HG03045 (cell line): Measurements from ENCODE around the gene ADH5.
"Not testable (repeated sequence)": the region's sequence is repeated elsewhere in the genome, so short reads cannot be mapped to it uniquely, and the experiment has no call there.

Experiments
- ATAC-seq: cut with Tn5 transposase; IDR thresholded peaks from one replicate; pipeline ENCODE4 v1.9.1; 2021; ENCODE audit warnings: mild to moderate bottlenecking, moderate library complexity; ENCODE audit not compliant: unreplicated experiment

ADH5 gene

GRCh38 chr4:99088481-99089365 lies at the start of gene ADH5:
Gene ADH5, minus strand, starts transcription at chr4:99088788. Its CDS starts 88 bp downstream, at chr4:99088700.
- peak; percentile 92 for ATAC-seq

DNA sequence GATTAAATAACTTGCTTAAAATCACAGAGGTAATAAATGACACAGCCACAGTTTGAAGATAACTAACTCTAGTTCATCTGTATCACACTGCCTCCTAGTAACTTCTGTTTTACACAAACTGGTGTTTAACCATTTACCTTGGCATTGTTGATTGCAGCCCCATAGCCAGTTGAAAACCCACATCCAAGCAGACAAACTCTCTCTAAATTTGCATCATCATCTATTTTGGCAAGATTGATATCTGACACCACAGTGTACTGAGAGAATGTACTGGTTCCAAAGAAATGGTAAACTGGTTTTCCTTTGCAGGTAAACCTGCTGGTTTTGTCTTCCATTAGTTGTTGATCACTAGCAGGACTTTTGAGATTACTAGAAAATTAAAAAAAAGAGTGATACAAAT lies 47.7 kb upstream of the ADH5 start:
- ATAC-seq = no peak

GRCh38 chr4:99135541-99136162 lies 47.1 kb upstream of the ADH5 start:
- ATAC-seq = no peak

- ATAC-seq = no peak
Observed at GRCh38 chr4:99134586-99134985, 46.0 kb upstream of the ADH5 start.

- ATAC-seq = no peak
Observed at GRCh38 chr4:99131378-99131777, 42.8 kb upstream of the ADH5 start.

- no peak for ATAC-seq
Observed at GRCh38 chr4:99126376-99126775, 37.8 kb upstream of the ADH5 start.

DNA sequence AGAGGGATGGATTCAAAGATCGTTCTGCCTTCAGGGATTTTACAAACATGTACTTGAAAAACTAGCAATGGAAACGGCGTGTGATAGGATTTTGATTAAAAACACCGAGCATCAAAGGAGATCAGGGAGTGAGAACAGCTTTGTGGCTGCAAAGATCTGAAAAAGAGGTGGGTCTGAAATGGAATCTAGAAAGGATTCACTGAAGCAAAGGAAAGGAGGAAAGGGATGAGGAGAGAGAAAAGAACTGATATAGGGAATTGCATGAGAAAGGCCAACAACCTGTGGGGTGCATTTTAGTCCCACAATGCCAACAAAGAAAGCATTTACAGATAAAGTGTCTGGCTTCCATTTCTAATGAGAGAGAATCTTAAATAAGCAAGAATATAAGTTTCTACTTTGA lies 32.4 kb upstream of the ADH5 start:
- no peak for ATAC-seq

- no peak for ATAC-seq
Observed at GRCh38 chr4:99120501-99120900, 31.9 kb upstream of the ADH5 start.

- ATAC-seq = no peak
Observed at GRCh38 chr4:99117876-99118693, 29.5 kb upstream of the ADH5 start.

DNA sequence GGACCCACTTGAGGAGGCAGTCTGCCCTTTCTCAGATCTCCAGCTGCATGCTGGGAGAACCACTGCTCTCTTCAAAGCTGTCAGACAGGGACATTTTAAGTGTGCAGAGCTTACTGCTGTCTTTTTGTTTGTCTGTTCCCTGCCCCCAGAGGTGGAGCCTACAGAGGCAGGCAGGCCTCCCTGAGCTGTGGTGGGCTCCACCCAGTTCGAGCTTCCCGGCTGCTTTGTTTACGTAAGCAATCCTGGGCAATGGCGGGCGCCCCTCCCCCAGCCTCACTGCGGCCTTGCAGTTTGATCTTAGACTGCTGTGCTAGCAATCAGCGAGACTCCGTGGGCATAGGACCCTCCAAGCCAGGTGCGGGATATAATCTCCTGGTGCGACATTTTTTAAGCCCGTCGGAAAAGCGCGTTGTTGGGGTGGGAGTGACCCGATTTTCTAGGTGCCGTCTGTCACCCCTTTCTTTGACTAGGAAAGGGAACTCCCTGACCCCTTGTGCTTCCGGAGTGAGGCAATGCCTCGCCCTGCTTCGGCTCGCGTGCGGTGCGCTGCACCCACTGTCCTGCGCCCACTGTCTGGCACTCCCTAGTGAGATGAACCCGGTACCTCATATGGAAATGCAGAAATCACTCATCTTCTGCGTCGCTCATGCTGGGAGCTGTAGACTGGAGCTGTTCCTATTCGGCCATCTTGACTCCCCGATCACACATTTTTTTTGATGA lies 28.7 kb upstream of the ADH5 start:
- not testable (repeated sequence) for ATAC-seq

DNA sequence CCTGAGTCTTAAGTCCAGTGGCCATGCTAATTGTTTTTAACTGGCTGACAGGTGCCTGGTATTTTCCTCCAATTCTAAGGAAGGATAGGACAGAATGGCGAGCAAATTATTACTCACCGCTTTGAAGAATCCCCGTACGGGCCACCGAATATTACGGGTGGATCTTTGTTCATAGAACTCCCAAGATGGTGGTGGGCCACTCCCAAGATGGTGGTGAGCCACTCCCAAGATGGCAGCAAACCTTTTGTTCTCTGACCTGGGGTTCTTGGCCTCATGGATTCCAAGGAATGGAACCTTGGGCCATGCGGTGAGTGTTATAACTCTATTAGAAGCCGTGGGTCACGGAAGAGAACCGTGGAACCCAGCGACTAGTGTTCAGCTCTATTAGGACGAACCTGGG lies 20.7 kb upstream of the ADH5 start:
- not testable (repeated sequence) for ATAC-seq

DNA sequence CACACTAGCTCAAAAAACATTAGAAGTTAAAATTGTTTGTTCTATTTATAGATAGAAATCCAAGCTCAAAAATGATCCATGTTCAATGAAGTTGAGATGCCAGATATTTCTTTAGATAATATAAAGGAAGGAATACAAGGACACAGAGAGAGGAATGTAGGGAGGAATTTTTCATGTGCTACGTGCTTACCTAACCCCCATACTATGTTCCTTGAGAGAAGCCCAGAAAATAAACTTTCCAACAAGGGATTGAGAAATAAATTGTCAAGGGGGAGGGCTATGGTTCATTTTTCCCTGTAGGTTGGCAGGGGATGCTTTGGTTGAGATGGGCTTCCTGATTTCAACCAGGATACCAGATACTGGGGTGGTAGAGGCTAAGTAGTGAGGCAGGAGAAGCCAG lies 15.6 kb upstream of the ADH5 start:
- ATAC-seq = no peak

GRCh38 chr4:99103166-99103565 lies 14.6 kb upstream of the ADH5 start:
- no peak for ATAC-seq

- ATAC-seq = no peak
Observed at GRCh38 chr4:99102634-99103033, 14.0 kb upstream of the ADH5 start.

- ATAC-seq = no peak
Observed at GRCh38 chr4:99100876-99101275, 12.3 kb upstream of the ADH5 start.

DNA sequence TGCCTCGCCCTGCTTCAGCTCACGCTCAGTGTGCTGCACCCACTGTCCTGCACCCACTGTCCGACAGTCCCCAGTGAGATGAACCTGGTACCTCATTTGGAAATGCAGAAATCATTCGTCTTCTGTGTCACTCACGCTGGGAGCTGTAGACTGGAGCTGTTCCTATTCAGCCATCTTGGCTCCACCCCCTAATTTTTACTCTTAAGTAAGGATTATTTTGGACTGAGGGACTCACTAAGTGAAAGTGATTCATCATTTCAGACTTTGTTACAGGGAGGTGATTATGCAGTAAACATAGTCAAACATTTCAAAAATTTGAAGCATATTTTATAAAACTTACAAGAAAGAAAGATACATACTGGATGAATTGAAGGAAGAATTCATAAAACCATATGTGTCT lies 11.2 kb upstream of the ADH5 start:
- not testable (repeated sequence) for ATAC-seq

GRCh38 chr4:99099311-99099710 lies 10.7 kb upstream of the ADH5 start:
- ATAC-seq = no peak

DNA sequence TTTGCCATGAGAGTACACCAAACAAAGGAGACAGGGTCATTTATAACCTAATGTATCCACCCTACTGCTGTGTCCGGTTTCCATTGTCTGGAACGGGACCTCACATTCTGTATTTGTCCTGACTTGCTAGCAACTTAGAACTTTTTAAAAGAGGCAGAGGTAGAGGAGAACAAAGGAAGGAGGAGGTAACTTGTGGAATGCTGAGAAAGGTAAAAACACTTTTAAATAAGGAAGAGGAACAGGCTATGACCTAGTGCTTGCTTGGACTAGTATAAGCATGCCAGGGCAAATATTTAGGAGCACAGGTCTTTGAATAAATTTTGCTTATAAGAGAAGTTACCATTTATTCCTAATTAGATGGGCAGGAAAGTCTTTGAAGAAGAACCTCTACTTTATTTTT lies 3.3 kb upstream of the ADH5 start:
- not testable (repeated sequence) for ATAC-seq

GRCh38 chr4:99091216-99091575 lies 2.6 kb upstream of the ADH5 start:
- ATAC-seq = no peak

- no peak for ATAC-seq
Observed at GRCh38 chr4:99090481-99091215, 2.1 kb upstream of the ADH5 start.
